Measurements from ENCODE around the gene SH3BGRL2.

- TF ChIP-seq CTCF (conservative IDR thresholded peaks at IDR 0.05; ENCODE audit: low read depth, low read length) (peak; percentile 53), EZH2 (IDR thresholded peaks at IDR 0.05; ENCODE audit: borderline replicate concordance, low read depth, low read length, poor library complexity, severe bottlenecking) (no peak)
These were observed 44.6 kb upstream of the SH3BGRL2 start for GRCh38 chr6:79586548-79586947.
